ENCODE measurements around the gene CASK. TPM values are rescaled to one million over a fixed set of nuclear protein-coding genes. Genes with fewer than 3 reads are reported as not detected.
A peak's percentile ranks its signal among the peaks of the same experiment; 100 is the strongest.

The CASK gene
- polyA plus RNA-seq (ENCODE audit: insufficient read length in 3 of 3): 10 to 100 TPM; 53.2 to 56.8 (median 55.7) TPM

DNA sequence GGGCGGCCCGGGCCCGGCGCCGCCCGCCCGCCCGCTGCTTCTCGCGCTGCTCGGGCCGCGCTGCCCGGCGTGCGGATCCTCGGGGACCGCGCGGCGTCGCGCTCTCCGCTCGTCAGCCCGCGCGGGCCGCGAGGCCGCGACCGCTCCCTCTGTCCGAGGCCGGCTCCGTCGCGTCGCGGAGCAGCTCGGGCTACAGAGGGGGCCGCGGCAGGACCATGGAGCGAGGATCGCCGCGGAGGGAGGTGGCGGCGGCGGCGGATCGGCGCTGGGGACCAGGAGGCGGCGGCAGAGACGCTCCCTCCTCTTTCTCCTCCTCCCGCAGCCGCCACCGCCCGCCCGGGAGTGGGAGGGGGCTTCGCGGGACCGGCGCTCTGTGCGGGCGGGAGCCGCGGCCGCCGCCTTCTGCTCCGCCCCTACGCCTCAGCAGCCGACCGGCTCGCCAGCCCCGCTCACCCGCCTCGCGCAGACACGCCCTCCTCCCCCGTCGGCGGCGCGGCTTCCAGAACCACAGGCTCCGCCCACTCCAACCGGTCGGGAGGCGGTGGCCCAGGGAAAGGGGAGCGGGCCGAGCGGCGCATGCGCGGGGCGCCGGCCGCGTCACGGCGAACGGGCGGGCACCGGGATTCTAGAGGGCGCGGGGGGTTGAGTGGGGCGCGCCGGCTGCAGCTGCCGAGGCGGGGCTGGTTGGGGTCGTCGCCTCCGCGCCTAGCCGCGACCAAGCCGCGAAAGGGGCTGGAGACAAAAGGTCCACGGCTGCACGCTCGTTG lies at the start of gene CASK:
Gene CASK (minus strand): TSS at position 344 of the 767 bp plus-strand sequence. CDS start 566 bp downstream, outside the sequence.
- peak; percentile 52 to 76 (median 73) for DNase-seq (ENCODE audit: low read depth in 3 of 3, low spot score in 2 of 3)

DNA sequence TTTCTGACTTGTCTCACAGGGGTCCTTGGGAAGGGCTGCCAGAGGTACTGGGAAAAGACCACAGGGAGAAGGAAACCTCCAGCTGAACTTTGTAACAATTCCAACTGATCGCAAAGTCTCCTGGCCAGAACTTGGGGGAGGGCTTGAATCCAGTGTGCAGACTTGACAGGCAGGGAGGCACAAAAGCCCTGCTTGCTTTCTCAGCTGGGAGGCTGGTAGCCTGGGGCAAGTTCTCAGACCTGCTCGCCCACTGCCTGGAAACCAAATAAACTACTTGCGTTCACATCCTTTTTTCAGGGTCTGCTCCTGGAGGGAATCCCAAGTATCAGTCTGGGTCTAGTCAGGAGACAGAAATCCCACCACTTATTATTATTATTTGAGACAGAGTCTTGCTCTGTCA lies 48.0 kb upstream of the CASK start:
- DNase-seq (ENCODE audit: low read depth in 3 of 3, low spot score in 2 of 3): no peak

DNA sequence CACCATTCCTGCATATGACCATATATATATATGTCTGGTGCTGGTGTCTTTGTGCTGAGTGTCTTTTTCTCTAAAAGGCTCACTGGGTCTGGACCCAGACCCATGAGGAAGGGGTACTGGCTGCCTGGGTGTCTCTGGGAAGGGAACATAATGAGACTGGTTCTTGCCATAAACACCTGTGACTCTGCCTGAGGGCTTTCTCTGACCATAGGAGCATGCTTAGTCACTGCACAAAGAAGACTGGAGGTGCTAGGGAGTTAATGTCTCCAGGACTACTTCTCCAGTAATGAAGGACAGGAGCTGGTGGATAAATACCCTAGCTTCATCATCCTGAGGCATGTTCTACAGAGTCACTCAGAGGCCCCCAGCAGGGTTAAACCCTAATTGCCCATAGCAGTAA lies 47.1 kb upstream of the CASK start:
- DNase-seq (ENCODE audit: low read depth in 3 of 3, low spot score in 2 of 3): no peak

DNA sequence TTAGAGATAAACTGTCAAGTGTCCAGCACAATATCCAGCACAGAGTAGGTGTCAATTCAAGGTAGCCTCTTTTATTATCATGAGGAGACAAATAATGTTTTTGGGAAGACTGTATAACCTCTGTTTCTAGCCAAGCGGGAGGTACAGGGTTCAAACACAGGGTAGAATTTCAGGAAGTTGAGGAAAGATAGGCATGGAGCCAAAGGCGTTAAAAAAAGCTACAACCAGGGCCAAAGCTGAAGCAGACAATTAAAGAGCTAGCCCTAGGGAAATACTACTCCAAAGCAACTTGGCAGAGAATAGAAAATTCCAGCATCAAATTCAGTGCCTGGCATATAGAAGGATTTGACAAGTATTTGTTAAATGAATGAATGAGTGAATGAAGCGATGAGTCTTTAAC lies 40.0 kb upstream of the CASK start:
- peak in 1 of 3 donors; percentile 1 for DNase-seq (ENCODE audit: low read depth in 3 of 3, low spot score in 2 of 3)

- DNase-seq (ENCODE audit: low read depth in 3 of 3, low spot score in 2 of 3): no peak
Measured at GRCh38 chrX:41960142-41960541, 36.8 kb upstream of the CASK start.

DNA sequence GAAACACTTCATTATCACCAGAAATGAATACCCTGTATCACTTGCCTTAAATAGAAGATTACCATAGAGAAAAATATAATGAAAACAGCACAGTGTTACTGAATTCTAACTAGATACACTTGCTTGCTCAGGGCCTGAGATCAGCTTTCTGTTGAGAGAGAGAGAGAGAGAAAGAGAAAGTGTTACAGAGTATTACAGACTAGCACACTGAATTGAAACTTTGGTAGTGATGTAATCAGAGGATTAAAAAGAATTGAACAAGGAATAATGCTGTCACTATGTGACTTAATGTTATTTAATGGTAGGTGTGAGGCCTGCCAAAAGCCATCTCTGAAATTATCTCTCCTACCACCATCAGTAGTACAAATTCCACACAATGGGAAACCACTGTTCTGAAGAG lies 35.5 kb upstream of the CASK start:
- no peak for DNase-seq (ENCODE audit: low read depth in 3 of 3, low spot score in 2 of 3)

GRCh38 chrX:41956027-41956426 lies 32.7 kb upstream of the CASK start:
- no peak for DNase-seq (ENCODE audit: low read depth in 3 of 3, low spot score in 2 of 3)

DNA sequence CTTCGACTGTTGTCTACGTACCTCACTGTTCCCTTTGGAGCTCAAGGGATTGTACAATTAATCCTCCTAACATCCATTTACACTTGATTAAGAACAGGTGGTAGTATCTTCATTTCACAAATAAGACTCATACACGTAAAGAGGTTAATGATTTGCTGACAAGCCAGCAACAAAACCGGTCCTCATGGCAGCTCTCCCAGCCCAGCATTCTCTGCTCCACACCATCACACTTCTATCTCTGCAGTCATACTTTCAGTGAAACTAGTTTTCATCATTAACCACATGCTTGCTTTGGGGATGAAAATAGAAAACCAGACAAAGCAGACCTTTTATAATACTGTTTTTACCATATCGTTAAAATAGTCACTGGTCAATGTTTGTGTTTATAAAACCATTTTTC lies 28.7 kb upstream of the CASK start:
- no peak for DNase-seq (ENCODE audit: low read depth in 3 of 3, low spot score in 2 of 3)

DNA sequence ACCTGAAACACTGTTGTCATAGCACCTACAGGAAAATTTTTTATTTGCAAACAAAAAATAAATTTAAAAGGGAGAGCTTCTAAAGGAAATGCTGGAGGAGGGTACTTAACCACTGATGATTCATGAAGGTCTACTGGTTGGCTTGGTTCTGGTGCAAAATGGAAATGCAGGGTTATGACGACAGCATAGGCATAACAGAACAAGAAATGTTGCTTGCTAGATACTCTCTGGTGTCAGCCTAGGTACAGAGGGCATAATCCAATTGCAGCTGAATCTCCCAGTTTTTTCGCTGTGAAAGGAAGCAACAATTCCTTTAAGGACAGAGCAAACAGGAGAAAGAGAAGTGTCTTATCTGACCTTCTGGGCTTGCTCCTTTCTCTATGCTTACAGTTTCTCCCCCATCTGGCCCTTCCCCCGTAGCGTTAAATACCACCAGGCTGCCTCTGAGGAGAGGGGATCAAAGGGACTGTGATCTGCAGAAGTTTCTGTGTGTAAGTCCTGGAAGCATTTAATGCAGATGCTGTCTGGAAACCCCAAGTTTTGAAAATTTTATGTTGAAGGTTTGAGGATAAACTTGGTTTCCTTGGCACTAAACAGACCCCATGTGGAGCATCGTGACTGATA lies 23.7 kb upstream of the CASK start:
- DNase-seq (ENCODE audit: low read depth in 3 of 3, low spot score in 2 of 3): no peak

DNA sequence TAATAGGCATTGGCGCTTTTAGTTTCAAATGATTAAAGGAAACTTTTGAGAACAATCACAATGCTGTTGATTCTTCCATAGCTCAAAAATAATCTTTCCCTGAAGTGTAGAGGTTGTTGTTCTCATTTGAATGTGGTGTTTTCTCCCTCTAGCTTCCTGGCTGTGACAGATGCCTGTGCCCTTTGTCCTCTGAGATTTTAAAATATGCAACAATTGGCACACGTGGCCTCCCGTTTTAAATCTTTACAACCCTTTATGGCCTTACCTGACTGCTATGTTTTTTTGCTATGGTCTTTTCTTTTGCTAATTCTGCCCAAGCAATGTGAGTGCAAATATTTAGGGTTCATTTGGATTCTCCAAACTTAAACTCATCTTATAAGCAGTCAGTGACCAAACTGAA lies 22.9 kb upstream of the CASK start:
- DNase-seq (ENCODE audit: low read depth in 3 of 3, low spot score in 2 of 3): no peak

- DNase-seq (ENCODE audit: low read depth in 3 of 3, low spot score in 2 of 3): no peak
Measured at GRCh38 chrX:41935832-41936231, 12.5 kb upstream of the CASK start.

DNA sequence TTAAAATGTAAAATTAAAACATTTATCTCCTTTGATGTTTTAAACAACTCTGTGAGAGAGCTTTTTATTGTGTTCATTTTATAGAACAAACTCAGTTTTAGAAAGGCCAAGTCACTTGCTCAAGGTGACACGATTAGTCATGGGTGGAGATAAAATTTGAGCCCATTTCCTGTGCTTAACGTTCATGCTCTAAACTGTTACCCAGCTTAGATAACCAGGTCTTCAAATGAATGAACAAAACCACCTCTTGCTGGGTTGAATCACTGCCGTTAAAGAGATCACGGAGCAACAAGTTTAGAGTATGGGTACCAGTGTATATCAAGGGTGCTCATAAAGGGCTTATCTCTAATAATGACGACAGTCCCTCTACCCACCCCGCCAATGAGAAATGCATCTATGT lies 10.2 kb upstream of the CASK start:
- no peak for DNase-seq (ENCODE audit: low read depth in 3 of 3, low spot score in 2 of 3)

DNA sequence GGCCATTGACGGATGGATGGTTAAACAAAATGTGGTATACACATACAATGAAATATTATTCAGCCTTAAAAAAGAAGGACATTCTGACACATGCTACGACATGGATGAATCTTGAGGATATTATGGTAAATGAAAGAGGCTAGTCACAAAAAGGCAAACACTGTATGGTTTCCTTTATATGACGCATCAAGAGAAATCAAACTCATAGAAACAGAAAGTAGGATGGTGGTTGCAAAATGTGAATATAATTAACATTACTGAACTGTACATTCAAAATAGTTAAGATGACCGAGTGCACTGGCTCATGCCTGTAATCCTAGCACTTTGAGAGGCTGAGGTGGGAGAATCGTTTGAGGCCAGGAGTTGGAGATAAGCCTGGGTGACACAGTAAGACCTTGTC lies 9.5 kb upstream of the CASK start:
- DNase-seq (ENCODE audit: low read depth in 3 of 3, low spot score in 2 of 3): no peak

- no peak for DNase-seq (ENCODE audit: low read depth in 3 of 3, low spot score in 2 of 3)
Measured at GRCh38 chrX:41931591-41931990, 8.2 kb upstream of the CASK start.

- no peak for DNase-seq (ENCODE audit: low read depth in 3 of 3, low spot score in 2 of 3)
Measured at GRCh38 chrX:41923978-41924683, 777 bp upstream of the CASK start.

DNA sequence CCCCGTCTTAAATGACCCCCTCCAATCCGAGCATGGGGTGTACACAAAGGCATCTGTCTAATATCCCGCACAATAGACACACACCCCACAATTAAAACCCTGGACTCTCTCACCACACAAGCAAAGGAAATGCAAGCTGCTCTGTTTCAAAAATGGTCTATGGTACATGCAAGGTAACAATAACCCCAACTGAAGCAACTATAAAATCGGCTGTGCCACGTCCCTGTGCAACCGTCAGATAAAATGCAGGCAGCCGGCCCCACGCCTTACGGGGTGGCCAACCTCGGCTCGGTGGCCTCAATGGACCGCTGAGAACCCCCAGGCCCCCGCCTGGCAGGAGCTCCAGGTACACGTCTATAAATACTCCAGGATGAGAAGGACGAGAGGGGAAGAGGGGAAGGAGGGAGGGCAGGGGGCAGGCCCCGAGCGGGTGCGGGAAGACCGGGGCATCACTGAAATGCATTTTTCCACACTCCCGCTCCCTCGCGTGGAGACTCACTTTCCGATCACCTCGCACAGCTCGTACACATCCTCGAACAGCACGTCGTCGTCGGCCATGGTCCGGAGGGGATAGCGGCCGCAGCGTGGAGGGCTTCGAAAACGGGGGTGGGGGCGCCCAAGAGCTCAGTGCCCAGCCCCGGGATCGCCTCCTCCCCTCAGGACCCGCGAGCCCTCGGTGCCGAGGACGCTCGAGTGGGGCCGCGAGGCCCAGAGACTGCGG lies 763 bp downstream of the CASK start:
- no peak for DNase-seq (ENCODE audit: low read depth in 3 of 3, low spot score in 2 of 3)

- DNase-seq (ENCODE audit: low read depth in 3 of 3, low spot score in 2 of 3): no peak
Measured at GRCh38 chrX:41921492-41922430, 1.6 kb downstream of the CASK start.

DNA sequence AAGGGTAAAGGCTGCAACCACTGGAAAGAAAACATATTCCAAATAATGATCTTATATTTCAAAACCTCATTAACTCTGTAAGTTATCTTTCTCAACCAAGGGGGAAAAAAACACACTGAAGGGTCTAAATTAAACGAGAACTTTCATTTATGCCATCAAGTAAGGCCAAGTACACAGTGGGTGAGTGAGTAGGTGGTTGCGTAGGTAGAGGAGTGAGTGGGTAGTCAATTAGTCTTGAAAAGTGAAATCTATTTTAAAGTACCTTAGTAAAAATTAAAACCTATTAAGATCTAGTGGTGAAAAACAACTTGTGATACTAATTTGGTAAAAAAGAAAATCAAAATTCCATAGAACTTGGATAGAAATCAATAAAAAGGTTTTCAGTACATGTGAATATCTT lies 3.5 kb downstream of the CASK start:
- no peak for DNase-seq (ENCODE audit: low read depth in 3 of 3, low spot score in 2 of 3)

DNA sequence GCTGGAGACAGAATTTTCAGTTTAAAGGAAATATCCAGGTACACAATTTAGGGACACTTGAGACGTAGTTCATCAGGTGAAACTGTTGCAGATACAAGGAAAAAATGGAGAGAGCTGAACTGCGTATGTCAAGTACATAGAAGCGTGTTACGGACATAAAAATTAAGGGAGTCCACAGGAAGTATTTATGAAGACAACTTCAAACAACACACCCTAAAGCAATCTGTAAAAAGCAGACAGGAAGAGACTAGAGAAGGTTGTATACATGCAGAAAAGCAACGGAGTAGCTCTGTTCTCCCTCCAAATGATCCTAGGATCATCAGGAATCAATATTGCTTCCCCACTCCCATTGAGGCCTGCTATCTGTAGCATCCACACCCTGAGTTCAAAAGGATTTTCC lies 5.8 kb downstream of the CASK start:
- DNase-seq (ENCODE audit: low read depth in 3 of 3, low spot score in 2 of 3): no peak

GRCh38 chrX:41913476-41913875 lies 9.9 kb downstream of the CASK start:
- no peak for DNase-seq (ENCODE audit: low read depth in 3 of 3, low spot score in 2 of 3)

Data from right renal cortex interstitium (tissue), 3 donors.